ENCODE data around the gene SLC9A9.
"Not testable (repeated sequence)": the region's sequence is repeated elsewhere in the genome, so short reads cannot be mapped to it uniquely, and the experiment has no call there.

The SLC9A9 gene

GRCh38 chr3:143810953-143811265 lies 37.4 kb downstream of the SLC9A9 start:
- in situ Hi-C loops (cut with MboI; ENCODE audit: low sequenced_read_pairs), result no loop called here

GRCh38 chr3:143810166-143810952 lies 37.9 kb downstream of the SLC9A9 start:
- in situ Hi-C loops (cut with MboI; ENCODE audit: low sequenced_read_pairs), result no loop called here

GRCh38 chr3:143809121-143809621 lies 39.1 kb downstream of the SLC9A9 start:
- in situ Hi-C loops (cut with MboI; ENCODE audit: low sequenced_read_pairs), result no loop called here

- in situ Hi-C loops (cut with MboI; ENCODE audit: low sequenced_read_pairs), result no loop called here
These were observed 40.2 kb downstream of the SLC9A9 start for GRCh38 chr3:143808030-143808429.

GRCh38 chr3:143806038-143806437 lies 42.2 kb downstream of the SLC9A9 start:
- in situ Hi-C loops (cut with MboI; ENCODE audit: low sequenced_read_pairs), result no loop called here

- in situ Hi-C loops (cut with MboI; ENCODE audit: low sequenced_read_pairs), result not testable (repeated sequence)
These were observed 42.8 kb downstream of the SLC9A9 start for GRCh38 chr3:143805476-143805875.

GRCh38 chr3:143801046-143801445 lies 47.2 kb downstream of the SLC9A9 start:
- in situ Hi-C loops (cut with MboI; ENCODE audit: low sequenced_read_pairs), result not testable (repeated sequence)

- in situ Hi-C loops (cut with MboI; ENCODE audit: low sequenced_read_pairs), result not testable (repeated sequence)
These were observed 50.1 kb downstream of the SLC9A9 start for GRCh38 chr3:143798151-143798550.

GRCh38 chr3:143795874-143796273 lies 52.4 kb downstream of the SLC9A9 start:
- in situ Hi-C loops (cut with MboI; ENCODE audit: low sequenced_read_pairs), result no loop called here

GRCh38 chr3:143794793-143795462 lies 53.3 kb downstream of the SLC9A9 start:
- in situ Hi-C loops (cut with MboI; ENCODE audit: low sequenced_read_pairs), result no loop called here

- in situ Hi-C loops (cut with MboI; ENCODE audit: low sequenced_read_pairs), result no loop called here
These were observed 54.3 kb downstream of the SLC9A9 start for GRCh38 chr3:143793971-143794370.

- in situ Hi-C loops (cut with MboI; ENCODE audit: low sequenced_read_pairs), result no loop called here
These were observed 56.9 kb downstream of the SLC9A9 start for GRCh38 chr3:143791386-143791785.

GRCh38 chr3:143786219-143787191 lies 61.8 kb downstream of the SLC9A9 start:
- in situ Hi-C loops (cut with MboI; ENCODE audit: low sequenced_read_pairs), result no loop called here

GRCh38 chr3:143784446-143784845 lies 63.8 kb downstream of the SLC9A9 start:
- in situ Hi-C loops (cut with MboI; ENCODE audit: low sequenced_read_pairs), result no loop called here

GRCh38 chr3:143783851-143784370 lies 64.4 kb downstream of the SLC9A9 start:
- in situ Hi-C loops (cut with MboI; ENCODE audit: low sequenced_read_pairs), result no loop called here

- in situ Hi-C loops (cut with MboI; ENCODE audit: low sequenced_read_pairs), result no loop called here
These were observed 72.8 kb downstream of the SLC9A9 start for GRCh38 chr3:143775459-143775858.

GRCh38 chr3:143771939-143772338 lies 76.3 kb downstream of the SLC9A9 start:
- in situ Hi-C loops (cut with MboI; ENCODE audit: low sequenced_read_pairs), result no loop called here

GRCh38 chr3:143771258-143771657 lies 77.0 kb downstream of the SLC9A9 start:
- in situ Hi-C loops (cut with MboI; ENCODE audit: low sequenced_read_pairs), result no loop called here

- in situ Hi-C loops (cut with MboI; ENCODE audit: low sequenced_read_pairs), result no loop called here
These were observed 77.9 kb downstream of the SLC9A9 start for GRCh38 chr3:143770391-143770790.

- in situ Hi-C loops (cut with MboI; ENCODE audit: low sequenced_read_pairs), result no loop called here
These were observed 78.7 kb downstream of the SLC9A9 start for GRCh38 chr3:143769616-143770015.

GRCh38 chr3:143764840-143765239 lies 83.4 kb downstream of the SLC9A9 start:
- in situ Hi-C loops (cut with MboI; ENCODE audit: low sequenced_read_pairs), result no loop called here
